HCT116 (cell line): ENCODE measurements around the gene RAB8B.

Source experiments
- ATF3 ChIP-seq: IDR thresholded peaks from 2 replicates; pipeline ENCODE4 v1.6.1; 2012
- CBX3 ChIP-seq: IDR thresholded peaks from 2 replicates; pipeline ENCODE4 v1.6.1; 2012; ENCODE audit warnings: low read depth
- CEBPB ChIP-seq: IDR thresholded peaks from 2 replicates; pipeline ENCODE4 v1.6.1; 2012; ENCODE audit warnings: low read depth
- CTCF ChIP-seq, 3 experiments: fragments of 200-600 bp in 1 of 3; sonication (generic) in 1 of 3; IDR thresholded peaks in 2 of 3; conservative IDR thresholded peaks in 1 of 3; 2 replicates each; pipeline ENCODE4 v1.5.1; 2012 to 2017; ENCODE audit warnings: low read depth in 2 of 3, low read length in 2 of 3, antibody characterized with exemption in 1 of 3, borderline replicate concordance in 1 of 3, control low read depth in 1 of 3, mild to moderate bottlenecking in 1 of 3, mixed read lengths in 1 of 3, mixed run types in 1 of 3, moderate library complexity in 1 of 3; ENCODE audit not compliant: insufficient read depth in 1 of 3
- EZH2 ChIP-seq: fragments of 200-600 bp; sonication (generic); IDR thresholded peaks from 2 replicates; pipeline ENCODE4 v1.6.1; 2017; ENCODE audit warnings: antibody characterized with exemption, mixed run types
- EZH2phosphoT487 ChIP-seq: fragments of 200-600 bp; IDR thresholded peaks from 2 replicates; pipeline ENCODE4 v1.6.1; 2018; ENCODE audit warnings: antibody characterized with exemption, borderline replicate concordance
- FOSL1 ChIP-seq: IDR thresholded peaks from 2 replicates; pipeline ENCODE4 v1.6.1; 2012; ENCODE audit warnings: low read depth
- POLR2A ChIP-seq: IDR thresholded peaks from 2 replicates; pipeline ENCODE4 v1.7.0; 2011; ENCODE audit warnings: borderline replicate concordance; ENCODE audit not compliant: insufficient read depth, insufficient read length; ENCODE audit errors: extremely low read depth
- POLR2AphosphoS5 ChIP-seq: IDR thresholded peaks from 2 replicates; pipeline ENCODE4 v1.6.1; 2011; ENCODE audit warnings: mild to moderate bottlenecking, low read depth, low read length, moderate library complexity
- RAD21 ChIP-seq: IDR thresholded peaks from 2 replicates; pipeline ENCODE4 v1.6.1; 2012; ENCODE audit warnings: low read depth, mild to moderate bottlenecking
- SIN3A ChIP-seq: IDR thresholded peaks from 2 replicates; pipeline ENCODE4 v1.6.1; 2012; ENCODE audit warnings: low read depth
- YY1 ChIP-seq: IDR thresholded peaks from 2 replicates; pipeline ENCODE4 v1.6.1; 2011; ENCODE audit warnings: low read length, low read depth, moderate library complexity, mild to moderate bottlenecking; ENCODE audit not compliant: insufficient replicate concordance; ENCODE audit errors: extremely low read depth
- ZNF274 ChIP-seq: fragments of 200-500 bp; sonication (Bioruptor generic); IDR thresholded peaks from 2 replicates; pipeline ENCODE4 v1.6.1; 2014; ENCODE audit warnings: mild to moderate bottlenecking, low read depth, low read length, inconsistent platforms
- TF ChIP-seq, protein P1 (sequence below): IDR thresholded peaks from 2 replicates; pipeline ENCODE4 v1.6.1; 2012

- TF ChIP-seq CTCF (IDR thresholded peaks at IDR 0.05 in 2 of 3, conservative IDR thresholded peaks at IDR 0.05 in 1 of 3; ENCODE audit: borderline replicate concordance in 1 of 3, insufficient read depth in 1 of 3, low read depth in 2 of 3, low read length in 2 of 3) = no peak
- no peak for TF ChIP-seq POLR2A
- TF ChIP-seq EZH2phosphoT487 = no peak
- no peak for TF ChIP-seq CBX3
- TF ChIP-seq YY1 = no peak
- TF ChIP-seq ATF3 = no peak
- TF ChIP-seq EZH2 = no peak
- TF ChIP-seq FOSL1 = no peak
- no peak for TF ChIP-seq RAD21
- no peak for TF ChIP-seq CEBPB
- TF ChIP-seq ZNF274 = no peak
- TF ChIP-seq, protein P1, sequence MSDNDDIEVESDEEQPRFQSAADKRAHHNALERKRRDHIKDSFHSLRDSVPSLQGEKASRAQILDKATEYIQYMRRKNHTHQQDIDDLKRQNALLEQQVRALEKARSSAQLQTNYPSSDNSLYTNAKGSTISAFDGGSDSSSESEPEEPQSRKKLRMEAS = no peak
- no peak for TF ChIP-seq POLR2AphosphoS5
- no peak for TF ChIP-seq SIN3A
Observed at GRCh38 chr15:63241316-63241715, 51.9 kb downstream of the RAB8B start.
